Natural killer cell treated with Interleukin-12 subunit alpha and Interleukin-12 subunit beta and Interleukin-15 and Interleukin-18, amount 100 ng/mL, for 72 hours (primary cell): ENCODE data around the gene NOC4L. TPM values are rescaled to one million over a fixed set of nuclear protein-coding genes. Genes with fewer than 3 reads are reported as not detected.

Experiments
- ATAC-seq, 2 donors: fragments of 150-1000 bp; cut with Tn5 transposase in 1 of 2; sonication (Bioruptor Pico), chemical (Tn5 transposase) in 1 of 2; 2 replicates each; pipeline ENCODE4 v1.10.0; 2021
- DNase-seq: peaks from one replicate; pipeline ENCODE4 v3.0.0; 2022; ENCODE audit warnings: low spot score
- H3K27ac Mint-ChIP-seq, 2 donors: 1 replicate in 1 of 2; 2 replicates in 1 of 2; pipeline ENCODE4 v1.8.0; 2022; ENCODE audit warnings: mixed read lengths in 2 of 2, mild to moderate bottlenecking in 1 of 2, moderate library complexity in 1 of 2
- H3K27me3 Mint-ChIP-seq, 2 donors: 1 replicate in 1 of 2; 2 replicates in 1 of 2; pipeline ENCODE4 v1.8.0; 2022; ENCODE audit warnings: mixed read lengths in 2 of 2
- H3K36me3 Mint-ChIP-seq: one replicate; pipeline ENCODE4 v1.8.0; 2022; ENCODE audit warnings: mixed read lengths
- H3K4me1 Mint-ChIP-seq, 2 donors: 1 replicate in 1 of 2; 2 replicates in 1 of 2; pipeline ENCODE4 v1.8.0; 2022; ENCODE audit warnings: low read depth in 2 of 2, mixed read lengths in 2 of 2, mild to moderate bottlenecking in 1 of 2
- H3K4me3 Mint-ChIP-seq: one replicate; pipeline ENCODE4 v1.8.0; 2022; ENCODE audit warnings: mixed read lengths
- H3K9me3 Mint-ChIP-seq: 2 replicates; pipeline ENCODE4 v1.8.0; 2022; ENCODE audit warnings: mixed read lengths
- total RNA-seq, 2 donors: library from RNA; stranded (reverse); gene quantifications; one replicate each; pipeline ENCODE4 v1.2.3, GENCODE V29; 2022

Gene NOC4L
- total RNA-seq, 2 donors from 2014 or later: 28.0 to 48.2 TPM

GRCh38 chr12:132152411-132152821 is 8.2 kb downstream of the NOC4L start:
- Mint-ChIP-seq H3K4me1 (no peaks in the 10 kb centered on the region), H3K27ac (no peak overlapping the region), H3K36me3 (no peaks in the 10 kb centered on the region), H3K27me3 (no peaks in the 10 kb centered on the region), H3K4me3 (no peak overlapping the region), H3K9me3 (no peaks in the 10 kb centered on the region)
- no peak for ATAC-seq
- DNase-seq: peak; percentile 49

GRCh38 chr12:132152953-132153352 is 8.7 kb downstream of the NOC4L start:
- Mint-ChIP-seq H3K4me3 (no peak overlapping the region), H3K9me3 (no peaks in the 10 kb centered on the region), H3K27me3 (no peaks in the 10 kb centered on the region), H3K27ac (no peak overlapping the region), H3K36me3 (no peaks in the 10 kb centered on the region), H3K4me1 (no peaks in the 10 kb centered on the region)
- DNase-seq: peak; percentile 31
- no peak for ATAC-seq

- Mint-ChIP-seq H3K4me3 (no peak overlapping the region), H3K27ac (no peak overlapping the region), H3K9me3 (no peaks in the 10 kb centered on the region), H3K4me1 (no peaks in the 10 kb centered on the region), H3K36me3 (no peaks in the 10 kb centered on the region), H3K27me3 (no peaks in the 10 kb centered on the region)
- ATAC-seq (peak; percentile 85 to 89), DNase-seq (peak; percentile 69)
Observed at GRCh38 chr12:132153501-132154340, 9.5 kb downstream of the NOC4L start.

- Mint-ChIP-seq H3K4me1 (no peaks in the 10 kb centered on the region), H3K27me3 (no peaks in the 10 kb centered on the region), H3K36me3 (no peaks in the 10 kb centered on the region), H3K4me3 (no peak overlapping the region), H3K27ac (no peak overlapping the region), H3K9me3 (no peaks in the 10 kb centered on the region)
- peak in 1 of 2 donors; percentile 18 for ATAC-seq
- peak; percentile 57 for DNase-seq
Observed at GRCh38 chr12:132154341-132154761, 10.1 kb downstream of the NOC4L start.

GRCh38 chr12:132154941-132155770 is 10.9 kb downstream of the NOC4L start:
- no peaks in the 10 kb centered on the region for H3K27me3 Mint-ChIP-seq
- H3K4me1 Mint-ChIP-seq: no peaks in the 10 kb centered on the region
- no peak overlapping the region for H3K27ac Mint-ChIP-seq
- H3K36me3 Mint-ChIP-seq: no peaks in the 10 kb centered on the region
- ATAC-seq (no peak), DNase-seq (peak; percentile 58)
- H3K4me3 Mint-ChIP-seq: no peak overlapping the region
- H3K9me3 Mint-ChIP-seq: no peaks in the 10 kb centered on the region

- DNase-seq: peak; percentile 8
- no peak for ATAC-seq
- Mint-ChIP-seq H3K27me3 (no peaks in the 10 kb centered on the region), H3K4me3 (no peak overlapping the region), H3K9me3 (no peaks in the 10 kb centered on the region), H3K36me3 (no peaks in the 10 kb centered on the region), H3K27ac (no peak overlapping the region), H3K4me1 (no peaks in the 10 kb centered on the region)
Observed at GRCh38 chr12:132155771-132156572, 11.7 kb downstream of the NOC4L start.

GRCh38 chr12:132156573-132157325 is 12.5 kb downstream of the NOC4L start:
- Mint-ChIP-seq H3K4me1 (no peaks in the 10 kb centered on the region), H3K27ac (no peak overlapping the region), H3K27me3 (no peaks in the 10 kb centered on the region), H3K9me3 (no peaks in the 10 kb centered on the region), H3K36me3 (no peaks in the 10 kb centered on the region), H3K4me3 (no peak overlapping the region)
- ATAC-seq (no peak), DNase-seq (no peak)

GRCh38 chr12:132157733-132158409 is 13.6 kb downstream of the NOC4L start:
- Mint-ChIP-seq H3K9me3 (no peaks in the 10 kb centered on the region), H3K27ac (no peak overlapping the region), H3K4me1 (peaks cover 0 to 3% of the 10 kb centered on the region in 2 donors), H3K27me3 (no peaks in the 10 kb centered on the region), H3K36me3 (no peaks in the 10 kb centered on the region), H3K4me3 (no peak overlapping the region)
- DNase-seq: peak; percentile 2
- ATAC-seq: no peak

GRCh38 chr12:132158677-132159554 is 14.7 kb downstream of the NOC4L start:
- H3K27ac Mint-ChIP-seq: no peak overlapping the region
- ATAC-seq: no peak
- peaks cover under 1 to 7% of the 10 kb centered on the region in 2 donors for H3K4me1 Mint-ChIP-seq
- no peaks in the 10 kb centered on the region for H3K9me3 Mint-ChIP-seq
- peak; percentile 44 for DNase-seq
- no peaks in the 10 kb centered on the region for H3K36me3 Mint-ChIP-seq
- no peaks in the 10 kb centered on the region for H3K27me3 Mint-ChIP-seq
- no peak overlapping the region for H3K4me3 Mint-ChIP-seq

- H3K27me3 Mint-ChIP-seq: peaks cover 0 to 3% of the 10 kb centered on the region in 2 donors
- no peaks in the 10 kb centered on the region for H3K9me3 Mint-ChIP-seq
- ATAC-seq (no peak), DNase-seq (peak; percentile 34)
- H3K4me3 Mint-ChIP-seq: no peak overlapping the region
- no peak overlapping the region for H3K27ac Mint-ChIP-seq
- no peaks in the 10 kb centered on the region for H3K36me3 Mint-ChIP-seq
- H3K4me1 Mint-ChIP-seq: peaks cover 7 to 12% of the 10 kb centered on the region in 2 donors
Observed at GRCh38 chr12:132159555-132160003, 15.3 kb downstream of the NOC4L start.

GRCh38 chr12:132160016-132160415 is 15.8 kb downstream of the NOC4L start:
- ATAC-seq: no peak
- peak; percentile 51 for DNase-seq
- Mint-ChIP-seq H3K27me3 (peaks cover 0 to 3% of the 10 kb centered on the region in 2 donors), H3K4me3 (no peak overlapping the region), H3K36me3 (no peaks in the 10 kb centered on the region), H3K9me3 (no peaks in the 10 kb centered on the region), H3K4me1 (peaks cover 7 to 12% of the 10 kb centered on the region in 2 donors), H3K27ac (no peak overlapping the region)

GRCh38 chr12:132160601-132161035 is 16.4 kb downstream of the NOC4L start:
- Mint-ChIP-seq H3K27ac (no peak overlapping the region), H3K4me1 (peaks cover 7 to 12% of the 10 kb centered on the region in 2 donors), H3K36me3 (no peaks in the 10 kb centered on the region), H3K27me3 (peaks cover 0 to 3% of the 10 kb centered on the region in 2 donors), H3K9me3 (no peaks in the 10 kb centered on the region), H3K4me3 (no peak overlapping the region)
- ATAC-seq: no peak
- DNase-seq: peak; percentile 46
